CD14-positive monocyte (primary cell): ENCODE data around the gene PTX3. TPM values are rescaled to one million over a fixed set of nuclear protein-coding genes. Genes with fewer than 3 reads are reported as not detected.
A peak's percentile ranks its signal among the peaks of the same experiment; 100 is the strongest.

Experiments
- DNase-seq, 3 donors: peaks; one replicate each; pipeline ENCODE4 v3.0.0-alpha.2; 2011 to 2022
- H2AFZ ChIP-seq: 2 replicates; pipeline ENCODE4 v1.6.0; 2012; ENCODE audit warnings: mild to moderate bottlenecking, low read depth, low read length, inconsistent platforms; ENCODE audit not compliant: insufficient read depth, poor library complexity, severe bottlenecking
- H3K27ac ChIP-seq, 2 donors: 1 replicate in 1 of 2; 2 replicates in 1 of 2; pipeline ENCODE4 v1.5.1; 2012 to 2013; ENCODE audit warnings: low read length in 2 of 2, control low read depth in 1 of 2, inconsistent platforms in 1 of 2, low read depth in 1 of 2, mild to moderate bottlenecking in 1 of 2
- H3K27me3 ChIP-seq, 2 donors: one replicate each; pipeline versions ENCODE4 v1.6.0 to v1.6.1; 2011 to 2013; ENCODE audit warnings: low read length in 2 of 2; ENCODE audit not compliant: control insufficient read depth in 2 of 2, insufficient read depth in 2 of 2
- H3K36me3 ChIP-seq, 2 donors: replicated peaks in 1 of 2; 1 replicate in 1 of 2; 2 replicates in 1 of 2; pipeline versions ENCODE4 v1.5.1 to v1.6.1; 2012 to 2013; ENCODE audit warnings: low read length in 2 of 2, control low read depth in 1 of 2, inconsistent platforms in 1 of 2, mild to moderate bottlenecking in 1 of 2; ENCODE audit not compliant: insufficient read depth in 2 of 2, control insufficient read depth in 1 of 2
- H3K4me1 ChIP-seq, 2 donors: 1 replicate in 1 of 2; 2 replicates in 1 of 2; pipeline versions ENCODE4 v1.5.1 to v1.6.1; 2012 to 2013; ENCODE audit warnings: low read length in 2 of 2, control low read depth in 1 of 2, inconsistent platforms in 1 of 2, mild to moderate bottlenecking in 1 of 2, moderate library complexity in 1 of 2; ENCODE audit not compliant: insufficient read depth in 2 of 2, control insufficient read depth in 1 of 2
- H3K4me2 ChIP-seq: replicated peaks from 2 replicates; pipeline ENCODE3; 2012; ENCODE audit warnings: low read length, moderate library complexity, mild to moderate bottlenecking; ENCODE audit not compliant: poor library complexity, severe bottlenecking; ENCODE audit errors: extremely low read depth
- H3K4me3 ChIP-seq, 3 experiments: fragments of 200-600 bp in 1 of 3; sonication (generic) in 1 of 3; replicated peaks in 1 of 3; 1 replicate in 2 of 3; 2 replicates in 1 of 3; pipeline ENCODE4 v1.5.1; 2011 to 2013; ENCODE audit warnings: low read length in 3 of 3, mild to moderate bottlenecking in 3 of 3, control low read depth in 2 of 3, low read depth in 2 of 3, inconsistent platforms in 1 of 3, moderate library complexity in 1 of 3
- H3K79me2 ChIP-seq: 2 replicates; pipeline ENCODE4 v1.6.0; 2012; ENCODE audit warnings: mild to moderate bottlenecking, control low read depth, inconsistent platforms, low read length, moderate library complexity; ENCODE audit not compliant: insufficient read depth
- H3K9ac ChIP-seq: 2 replicates; pipeline ENCODE4 v1.6.0; 2017; ENCODE audit warnings: low read length, mild to moderate bottlenecking; ENCODE audit not compliant: insufficient read depth, poor library complexity, severe bottlenecking
- H3K9me3 ChIP-seq, 2 donors: replicated peaks in 1 of 2; 1 replicate in 1 of 2; 2 replicates in 1 of 2; pipeline versions ENCODE4 v1.5.1 to v1.6.1; 2012 to 2013; ENCODE audit warnings: low read length in 2 of 2, control low read depth in 1 of 2; ENCODE audit not compliant: control insufficient read depth in 1 of 2, insufficient read depth in 1 of 2
- H4K20me1 ChIP-seq: 2 replicates; pipeline ENCODE4 v1.6.0; 2012; ENCODE audit warnings: mild to moderate bottlenecking, low read length, control low read depth, moderate library complexity; ENCODE audit not compliant: insufficient read depth
- H3K27ac Mint-ChIP-seq, 7 donors: one replicate each; pipeline ENCODE4 v1.8.0; 2020; ENCODE audit warnings: mild to moderate bottlenecking in 7 of 7, mixed read lengths in 7 of 7, moderate library complexity in 6 of 7, inconsistent platforms in 2 of 7
- H3K27me3 Mint-ChIP-seq, 3 donors: one replicate each; pipeline ENCODE4 v1.8.0; 2021 to 2022; ENCODE audit warnings: low read depth in 3 of 3, mild to moderate bottlenecking in 3 of 3, mixed read lengths in 3 of 3, moderate library complexity in 3 of 3, inconsistent platforms in 1 of 3
- H3K36me3 Mint-ChIP-seq, 2 donors: one replicate each; pipeline ENCODE4 v1.8.0; 2020; ENCODE audit warnings: mixed read lengths in 2 of 2, inconsistent platforms in 1 of 2, mild to moderate bottlenecking in 1 of 2
- H3K4me1 Mint-ChIP-seq: one replicate; pipeline ENCODE4 v1.8.0; 2020; ENCODE audit warnings: mild to moderate bottlenecking, mixed read lengths
- H3K4me3 Mint-ChIP-seq, 2 donors: one replicate each; pipeline ENCODE4 v1.8.0; 2020; ENCODE audit warnings: mild to moderate bottlenecking in 2 of 2, mixed read lengths in 2 of 2, moderate library complexity in 1 of 2
- H3K9me3 Mint-ChIP-seq, 7 donors: one replicate each; pipeline ENCODE4 v1.8.0; 2020 to 2022; ENCODE audit warnings: mixed read lengths in 7 of 7, mild to moderate bottlenecking in 6 of 7, moderate library complexity in 6 of 7, inconsistent platforms in 2 of 7
- CTCF ChIP-seq: fragments of 200-600 bp; IDR thresholded peaks from one replicate; pipeline ENCODE4 v1.8.0; 2022; ENCODE audit warnings: antibody characterized with exemption, mild to moderate bottlenecking
- WGBS: methylation state at CpG from one replicate; pipeline ENCODE4 v1.1.5; 2013; ENCODE audit warnings: missing lambda C conversion rate; ENCODE audit not compliant: insufficient coverage; 5-methylcytosine and 5-hydroxymethylcytosine counted together
- intact Hi-C, 2 donors: fragments of 100-400 bp; cut with micrococcal nuclease; formaldehyde crosslinking; loops; one replicate each; pipeline versions ENCODE4 v1.15.0 to v1.15.1; 2023
- polyA plus RNA-seq, 3 donors: library from polyadenylated mRNA; depleted of rRNA in 1 of 3; unstranded in 2 of 3; stranded (reverse) in 1 of 3; fragments of 300-500 nt in 2 of 3; fragments of >200 nt in 1 of 3; fragmentation: Illumina TruSeq in 2 of 3; gene quantifications; 1 replicate in 2 of 3; 2 replicates in 1 of 3; pipeline ENCODE4 v1.2.3, GENCODE V29; 2012 to 2021

The PTX3 gene
- polyA plus RNA-seq, 3 donors: 9.1 to 84.5 (median 10.5) TPM

GRCh38 chr3:157477441-157477840, 40.8 kb downstream of the PTX3 start:
- H2AFZ ChIP-seq: no peak overlapping the region
- H3K27ac ChIP-seq: no peak overlapping the region
- no peaks in the 10 kb centered on the region for H4K20me1 ChIP-seq
- Mint-ChIP-seq H3K9me3 (peaks cover 1 to 8% (median 3%) of the 10 kb centered on the region in 7 donors), H3K4me3 (no peak overlapping the region), H3K27ac (no peak overlapping the region), H3K27me3 (peaks cover 0 to 5% (median 0%) of the 10 kb centered on the region in 3 donors), H3K4me1 (no peaks in the 10 kb centered on the region), H3K36me3 (no peaks in the 10 kb centered on the region)
- no peaks in the 10 kb centered on the region for H3K36me3 ChIP-seq
- H3K27me3 ChIP-seq: no peaks in the 10 kb centered on the region
- H3K4me3 ChIP-seq: no peak overlapping the region
- peak in 1 of 3 donors; percentile 20 for DNase-seq
- intact Hi-C loops: no loop called here
- H3K9me3 ChIP-seq: no peaks in the 10 kb centered on the region
- WGBS: 100% methylated on average over 1 of the region's 3 CpGs
- no peaks in the 10 kb centered on the region for H3K79me2 ChIP-seq
- no peak for TF ChIP-seq CTCF
- H3K9ac ChIP-seq: no peak overlapping the region
- no peaks in the 10 kb centered on the region for H3K4me1 ChIP-seq
- no peak overlapping the region for H3K4me2 ChIP-seq

DNA sequence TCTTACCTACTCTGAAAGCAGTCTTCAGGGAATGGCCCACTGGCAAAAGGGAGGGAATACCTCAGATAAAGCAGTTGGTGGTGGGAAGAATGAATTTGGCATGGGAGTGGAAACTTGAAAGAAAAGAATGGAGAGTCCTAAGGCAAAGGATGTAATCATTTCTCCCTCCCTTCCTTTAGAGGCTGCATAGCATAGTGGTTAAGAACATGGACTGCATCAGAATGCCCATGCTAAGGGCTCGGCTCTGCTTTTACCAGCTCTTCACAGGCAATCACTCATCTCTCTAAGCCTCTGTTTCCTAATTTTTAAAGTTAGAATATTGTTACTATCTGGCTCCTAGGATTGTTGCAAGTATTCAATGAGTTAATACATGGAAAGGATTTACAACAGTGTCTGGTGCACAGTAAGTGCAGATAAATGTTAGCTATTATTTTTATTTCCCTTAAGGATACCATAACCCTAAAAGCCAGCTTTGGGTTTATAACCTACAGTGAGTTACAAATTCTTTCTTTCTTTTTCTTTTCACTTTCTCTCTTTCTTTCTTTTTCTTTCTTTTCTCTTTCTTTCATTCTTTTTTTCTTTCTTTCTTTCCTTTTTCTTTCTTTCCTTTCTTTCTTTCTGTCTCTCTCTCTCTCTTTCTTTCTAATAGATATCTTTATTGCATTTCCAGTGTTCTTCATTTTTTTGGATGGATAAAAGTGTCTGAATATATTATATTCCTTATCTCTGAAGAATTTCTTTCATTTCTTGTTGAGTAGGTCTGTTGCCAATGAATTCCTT, 43.0 kb downstream of the PTX3 start:
- WGBS: no CpG with 5 or more reads among the region's 1 CpG
- no peak overlapping the region for H3K9ac ChIP-seq
- Mint-ChIP-seq H3K27me3 (peaks cover 0 to 5% (median 0%) of the 10 kb centered on the region in 3 donors), H3K4me1 (no peaks in the 10 kb centered on the region), H3K36me3 (no peaks in the 10 kb centered on the region), H3K9me3 (peaks cover 1 to 11% (median 6%) of the 10 kb centered on the region in 7 donors), H3K27ac (no peak overlapping the region), H3K4me3 (no peak overlapping the region)
- no peak overlapping the region for H3K4me2 ChIP-seq
- no peaks in the 10 kb centered on the region for H3K9me3 ChIP-seq
- H3K27ac ChIP-seq: no peak overlapping the region
- TF ChIP-seq CTCF: no peak
- DNase-seq: no peak
- H3K79me2 ChIP-seq: no peaks in the 10 kb centered on the region
- H3K4me3 ChIP-seq: no peak overlapping the region
- H3K27me3 ChIP-seq: no peaks in the 10 kb centered on the region
- intact Hi-C loops: no loop called here
- no peak overlapping the region for H2AFZ ChIP-seq
- H3K4me1 ChIP-seq: no peaks in the 10 kb centered on the region
- no peaks in the 10 kb centered on the region for H4K20me1 ChIP-seq
- H3K36me3 ChIP-seq: no peaks in the 10 kb centered on the region
